Astrocyte (in vitro differentiated cells and primary cell): ENCODE results near the gene DNTT.

Source experiments
- CTCF ChIP-seq: IDR thresholded peaks from 2 replicates; pipeline ENCODE4 v1.5.1; 2011; ENCODE audit warnings: low read depth, mild to moderate bottlenecking, inconsistent platforms, low read length, moderate library complexity; ENCODE audit not compliant: insufficient read depth
- EZH2 ChIP-seq: IDR thresholded peaks from 2 replicates; pipeline ENCODE4 v1.6.1; 2012; ENCODE audit warnings: mild to moderate bottlenecking, low read length, inconsistent platforms; ENCODE audit not compliant: insufficient read depth

GRCh38 chr10:96310321-96310669 lies 6.1 kb downstream of the DNTT start:
- TF ChIP-seq CTCF (no peak), EZH2 (no peak)
